K562 (cell line): ENCODE data around the gene COG2. TPM values are rescaled to one million over a fixed set of nuclear protein-coding genes. Genes with fewer than 3 reads are reported as not detected.
A peak's percentile ranks its signal among the peaks of the same experiment; 100 is the strongest.

Experiments
- BRCA1 ChIP-seq, 2 experiments: fragments of 450-650 bp in 1 of 2; sonication (generic) in 1 of 2; formaldehyde crosslinking in 1 of 2; IDR thresholded peaks; 2 replicates each; pipeline versions ENCODE4 v1.5.0 to v1.6.1; 2017 to 2020; ENCODE audit warnings: mild to moderate bottlenecking in 1 of 2, missing genetic modification reagents in 1 of 2
- CCNT2 ChIP-seq: IDR thresholded peaks from 2 replicates; pipeline ENCODE4 v1.6.1; 2011; ENCODE audit warnings: borderline replicate concordance, low read depth, mild to moderate bottlenecking, moderate library complexity, mixed read lengths, low read length; ENCODE audit not compliant: insufficient read length; ENCODE audit errors: extremely low read depth
- CXXC5 ChIP-seq: fragments of 250-450 bp; sonication (Bioruptor Pico); IDR thresholded peaks from 2 replicates; pipeline ENCODE4 v1.8.0; 2022; ENCODE audit warnings: inconsistent platforms, mild to moderate bottlenecking, moderate library complexity
- E2F1 ChIP-seq: sonication (generic); formaldehyde crosslinking; IDR thresholded peaks from 2 replicates; pipeline ENCODE4 v1.8.1; 2023; ENCODE audit warnings: mild to moderate bottlenecking, missing genetic modification reagents, moderate library complexity
- JUN ChIP-seq, 2 experiments: sonication (generic) in 1 of 2; formaldehyde crosslinking in 1 of 2; IDR thresholded peaks; 2 replicates each; pipeline versions ENCODE4 v1.6.1 to v1.8.0; 2012 to 2022; ENCODE audit warnings: borderline replicate concordance in 2 of 2, mild to moderate bottlenecking in 2 of 2, improper control_type of control experiment in 1 of 2, low read depth in 1 of 2, low read length in 1 of 2, missing genetic modification reagents in 1 of 2
- KLF16 ChIP-seq: IDR thresholded peaks from 2 replicates; pipeline ENCODE4 v1.6.1; 2016; ENCODE audit warnings: antibody characterized with exemption
- RB1 ChIP-seq: fragments of 450-650 bp; IDR thresholded peaks from 2 replicates; pipeline ENCODE4 v1.6.1; 2017; ENCODE audit warnings: low read depth, mild to moderate bottlenecking
- RBM14 ChIP-seq: fragments of 200-400 bp; formaldehyde crosslinking; IDR thresholded peaks from 2 replicates; pipeline ENCODE4 v1.6.1; 2018; ENCODE audit warnings: low read depth, mild to moderate bottlenecking, low read length, moderate library complexity, borderline replicate concordance; ENCODE audit not compliant: insufficient read depth
- TBP ChIP-seq: optimal IDR thresholded peaks from 2 replicates; pipeline ENCODE3; 2011; ENCODE audit warnings: low read depth, low read length, improper control_type of control experiment
- TOE1 ChIP-seq, 2 experiments: fragments of 450-650 bp in 1 of 2; sonication (generic) in 1 of 2; formaldehyde crosslinking in 1 of 2; IDR thresholded peaks; 2 replicates each; pipeline versions ENCODE4 v1.7.1 to v1.8.0; 2016 to 2022; ENCODE audit warnings: borderline replicate concordance in 2 of 2, mild to moderate bottlenecking in 2 of 2, antibody characterized with exemption in 1 of 2, inconsistent platforms in 1 of 2, low read depth in 1 of 2, missing genetic modification reagents in 1 of 2, moderate library complexity in 1 of 2
- ZBTB1 ChIP-seq: sonication (generic); formaldehyde crosslinking; IDR thresholded peaks from 2 replicates; pipeline ENCODE4 v1.8.1; 2023; ENCODE audit warnings: missing genetic modification reagents, low read depth, mild to moderate bottlenecking, borderline replicate concordance
- ZNF174 ChIP-seq: fragments of 250-450 bp; sonication (Bioruptor Pico); IDR thresholded peaks from 2 replicates; pipeline ENCODE4 v1.4.0; 2020; ENCODE audit warnings: mild to moderate bottlenecking
- ZNF239 ChIP-seq: fragments of 250-450 bp; sonication (Bioruptor Pico); IDR thresholded peaks from 2 replicates; pipeline ENCODE4 v1.4.0; 2020; ENCODE audit warnings: mild to moderate bottlenecking
- ZNF431 ChIP-seq: sonication (generic); formaldehyde crosslinking; IDR thresholded peaks from 2 replicates; pipeline ENCODE4 v1.8.0; 2022; ENCODE audit warnings: mild to moderate bottlenecking, missing genetic modification reagents
- ZNF583 ChIP-seq: fragments of 250-450 bp; sonication (Bioruptor Pico); IDR thresholded peaks from 2 replicates; pipeline ENCODE4 v1.4.0; 2020
- polyA plus RNA-seq, 8 experiments: library from polyadenylated mRNA; depleted of rRNA in 4 of 8; stranded (reverse) in 5 of 8; unstranded in 3 of 8; fragments of >200 nt; fragmentation: Nextera tagmentation in 2 of 8; fragmentation: Illumina TruSeq in 1 of 8; extraction: Ambion mirVana in 2 of 8; extraction: Trizol in 1 of 8; gene quantifications; 2 replicates each; pipeline versions ENCODE4 v1.2.1 to v1.2.3, GENCODE V29; 2011 to 2014; ENCODE audit warnings: inconsistent platforms in 1 of 8, missing spikeins in 1 of 8
- total RNA-seq, 7 experiments: library from RNA; depleted of rRNA in 6 of 7; stranded (reverse); fragments of >200 nt in 6 of 7; fragmentation: Illumina TruSeq in 2 of 7; extraction: Trizol in 2 of 7; gene quantifications; 2 replicates each; pipeline versions ENCODE4 v1.2.1 to v1.2.3, GENCODE V29; 2011 to 2021; ENCODE audit warnings: low replicate concordance in 1 of 7
- TF ChIP-seq, protein P1 (sequence below): fragments of 450-650 bp; IDR thresholded peaks from 2 replicates; pipeline ENCODE4 v1.6.1; 2017; ENCODE audit warnings: antibody characterized with exemption, mild to moderate bottlenecking
- TF ChIP-seq, protein P2 (sequence below): sonication (generic); formaldehyde crosslinking; IDR thresholded peaks from 2 replicates; pipeline ENCODE4 v1.9.0; 2022; ENCODE audit warnings: mild to moderate bottlenecking, missing genetic modification reagents

COG2 gene
- total and polyA plus RNA-seq, 9 of the 15 experiments (the other 6 are each of a cell fraction or from before 2014, with no cell fraction given) = 22.0 to 51.7 (median 33.3) TPM

DNA sequence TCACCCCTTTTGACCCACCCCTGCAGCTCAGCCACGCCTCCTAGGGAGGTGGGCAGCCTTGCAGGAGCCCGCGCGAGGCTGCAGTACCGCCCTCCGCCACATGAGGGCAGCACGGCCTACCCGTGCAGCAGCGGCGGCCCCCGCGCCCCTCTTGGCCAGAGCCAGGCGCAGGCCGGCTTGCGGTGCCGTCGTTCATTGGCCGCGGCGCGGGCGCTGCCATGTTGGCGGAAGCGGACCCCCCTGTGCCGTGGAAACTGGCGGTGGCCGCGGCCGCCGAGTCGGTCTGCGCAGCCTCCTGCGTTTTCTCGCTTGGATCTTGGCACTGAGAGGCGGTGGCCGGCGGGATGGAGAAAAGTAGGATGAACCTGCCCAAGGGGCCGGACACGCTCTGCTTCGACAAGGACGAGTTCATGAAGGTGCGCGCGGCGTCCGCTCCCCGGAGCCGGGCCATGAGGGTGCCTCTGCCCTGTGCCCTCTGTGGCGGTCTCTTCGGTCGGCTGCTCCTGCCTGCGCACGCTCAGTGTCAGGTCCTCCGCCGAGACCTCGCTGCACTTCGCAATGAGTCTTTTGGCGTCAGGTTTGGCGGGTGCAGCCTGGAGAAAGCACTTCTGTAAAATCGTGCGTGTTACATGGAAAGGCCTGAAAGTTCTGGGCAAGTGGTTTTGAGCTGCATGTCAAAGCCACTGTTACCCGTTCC lies at the start of gene COG2 (continued):
- TF ChIP-seq, protein P1, sequence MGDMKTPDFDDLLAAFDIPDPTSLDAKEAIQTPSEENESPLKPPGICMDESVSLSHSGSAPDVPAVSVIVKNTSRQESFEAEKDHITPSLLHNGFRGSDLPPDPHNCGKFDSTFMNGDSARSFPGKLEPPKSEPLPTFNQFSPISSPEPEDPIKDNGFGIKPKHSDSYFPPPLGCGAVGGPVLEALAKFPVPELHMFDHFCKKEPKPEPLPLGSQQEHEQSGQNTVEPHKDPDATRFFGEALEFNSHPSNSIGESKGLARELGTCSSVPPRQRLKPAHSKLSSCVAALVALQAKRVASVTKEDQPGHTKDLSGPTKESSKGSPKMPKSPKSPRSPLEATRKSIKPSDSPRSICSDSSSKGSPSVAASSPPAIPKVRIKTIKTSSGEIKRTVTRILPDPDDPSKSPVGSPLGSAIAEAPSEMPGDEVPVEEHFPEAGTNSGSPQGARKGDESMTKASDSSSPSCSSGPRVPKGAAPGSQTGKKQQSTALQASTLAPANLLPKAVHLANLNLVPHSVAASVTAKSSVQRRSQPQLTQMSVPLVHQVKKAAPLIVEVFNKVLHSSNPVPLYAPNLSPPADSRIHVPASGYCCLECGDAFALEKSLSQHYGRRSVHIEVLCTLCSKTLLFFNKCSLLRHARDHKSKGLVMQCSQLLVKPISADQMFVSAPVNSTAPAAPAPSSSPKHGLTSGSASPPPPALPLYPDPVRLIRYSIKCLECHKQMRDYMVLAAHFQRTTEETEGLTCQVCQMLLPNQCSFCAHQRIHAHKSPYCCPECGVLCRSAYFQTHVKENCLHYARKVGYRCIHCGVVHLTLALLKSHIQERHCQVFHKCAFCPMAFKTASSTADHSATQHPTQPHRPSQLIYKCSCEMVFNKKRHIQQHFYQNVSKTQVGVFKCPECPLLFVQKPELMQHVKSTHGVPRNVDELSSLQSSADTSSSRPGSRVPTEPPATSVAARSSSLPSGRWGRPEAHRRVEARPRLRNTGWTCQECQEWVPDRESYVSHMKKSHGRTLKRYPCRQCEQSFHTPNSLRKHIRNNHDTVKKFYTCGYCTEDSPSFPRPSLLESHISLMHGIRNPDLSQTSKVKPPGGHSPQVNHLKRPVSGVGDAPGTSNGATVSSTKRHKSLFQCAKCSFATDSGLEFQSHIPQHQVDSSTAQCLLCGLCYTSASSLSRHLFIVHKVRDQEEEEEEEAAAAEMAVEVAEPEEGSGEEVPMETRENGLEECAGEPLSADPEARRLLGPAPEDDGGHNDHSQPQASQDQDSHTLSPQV = no peak
- TF ChIP-seq JUN (IDR thresholded peaks at IDR 0.05; ENCODE audit: borderline replicate concordance, low read depth, low read length) (peak; percentile 59), JUN (CRISPR knock-in tag; IDR thresholded peaks at IDR 0.05; ENCODE audit: borderline replicate concordance) (no peak; the same call in 1 of the 2 replicates), ZBTB1 (CRISPR knock-in tag) (peak; percentile 94), RB1 (peak; percentile 99), ZNF174 (CRISPR knock-in tag) (no peak), ZNF583 (no peak), CCNT2 (peak; percentile 91), RBM14 (0 out of 2 replicates have a peak, but pooled peaks have one; percentile 79), BRCA1 (IDR thresholded peaks at IDR 0.05) (no peak), BRCA1 (CRISPR knock-in tag; IDR thresholded peaks at IDR 0.05) (no peak), TOE1 (IDR thresholded peaks at IDR 0.05; ENCODE audit: borderline replicate concordance) (peak; percentile 68; the same call in 1 of the 2 replicates), TOE1 (CRISPR knock-in tag; IDR thresholded peaks at IDR 0.05; ENCODE audit: borderline replicate concordance, low read depth) (peak; percentile 91), KLF16 (peak; percentile 45; the same call in 1 of the 2 replicates), TBP (peak; percentile 55), ZNF431 (CRISPR knock-in tag) (0 out of 2 replicates have a peak, but pooled peaks have one; percentile 30), ZNF239 (no peak), CXXC5 (CRISPR knock-in tag) (peak; percentile 97), E2F1 (CRISPR knock-in tag) (0 out of 2 replicates have a peak, but pooled peaks have one; percentile 66)
- TF ChIP-seq, protein P2, sequence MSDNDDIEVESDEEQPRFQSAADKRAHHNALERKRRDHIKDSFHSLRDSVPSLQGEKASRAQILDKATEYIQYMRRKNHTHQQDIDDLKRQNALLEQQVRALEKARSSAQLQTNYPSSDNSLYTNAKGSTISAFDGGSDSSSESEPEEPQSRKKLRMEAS (CRISPR knock-in tag) = peak; percentile 86; the same call in 1 of the 2 replicates
